Measurements from ENCODE around the gene CDH13.

DNA sequence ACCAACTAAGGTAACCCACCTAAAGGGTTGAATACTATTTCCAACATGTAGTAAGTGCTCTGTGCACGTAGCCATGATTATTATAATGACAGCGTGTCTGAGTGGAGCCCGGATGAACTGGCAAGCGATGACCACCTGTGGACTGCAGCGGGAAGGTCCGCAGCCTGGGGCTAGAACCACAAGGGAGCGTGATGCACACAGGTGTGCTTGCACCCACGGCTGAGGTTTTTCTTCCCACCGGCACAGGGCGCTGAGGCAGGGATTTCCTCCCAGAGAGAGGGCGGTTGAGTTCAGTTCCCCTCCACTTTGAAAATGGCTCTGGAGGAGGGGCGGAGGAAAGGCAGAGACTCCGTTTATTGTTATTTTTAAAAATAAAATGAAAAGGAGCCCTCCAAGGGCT, 959.3 kb downstream of the CDH13 start:
- TF ChIP-seq POLR2AphosphoS5 (IDR thresholded peaks at IDR 0.05; ENCODE audit: borderline replicate concordance, low read depth, low read length) (no peak), EZH2 (IDR thresholded peaks at IDR 0.05) (no peak)

Measured in SK-N-MC (cell line).